ENCODE measurements around the gene ST3GAL3. TPM values are rescaled to one million over a fixed set of nuclear protein-coding genes. Genes with fewer than 3 reads are reported as not detected.

Gene ST3GAL3
- total RNA-seq, 2 donors from 2014 or later = 25.0 to 25.5 TPM

DNA sequence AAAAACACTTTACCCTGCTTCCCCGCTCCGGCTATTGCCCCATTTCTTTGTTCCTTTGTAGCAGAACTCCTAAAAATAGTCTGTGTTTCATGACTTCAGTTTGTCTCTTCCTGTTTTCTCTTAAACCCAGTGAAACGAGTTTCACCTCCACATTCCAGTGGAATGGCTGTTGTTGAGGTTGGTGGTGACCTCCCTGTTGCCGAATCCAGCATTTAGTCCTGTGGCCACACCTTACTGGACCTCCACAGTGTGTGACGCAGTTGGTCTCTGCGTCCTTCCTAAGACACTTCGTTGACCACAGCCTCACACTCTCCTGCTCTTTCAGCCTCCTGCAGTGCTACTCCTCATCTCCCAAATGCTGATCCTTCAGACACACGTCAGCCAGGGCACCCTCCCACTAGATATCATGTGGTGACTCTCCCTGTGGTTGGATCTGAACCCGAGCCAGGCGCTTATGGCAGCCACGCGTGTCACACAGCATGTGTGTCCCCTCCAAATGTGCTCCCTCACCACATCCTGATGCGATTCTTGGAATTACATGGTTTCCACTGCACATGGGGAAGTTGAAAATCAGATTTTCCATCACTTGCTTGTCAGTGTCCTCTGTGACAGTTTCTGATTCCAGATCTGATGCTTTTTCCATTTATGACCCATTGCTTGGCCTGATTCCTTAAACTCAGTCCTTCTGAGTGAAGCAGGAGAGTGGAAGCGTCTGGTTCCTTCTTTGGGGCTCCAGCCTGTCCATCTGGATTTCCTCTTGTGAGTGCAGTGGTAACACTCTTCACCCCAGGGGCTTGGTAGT lies 127.1 kb downstream of the ST3GAL3 start:
- intact Hi-C loops (cut with DNase I) = no loop called here
- peak; percentile 83 for DNase-seq (ENCODE audit: low spot score)

DNA sequence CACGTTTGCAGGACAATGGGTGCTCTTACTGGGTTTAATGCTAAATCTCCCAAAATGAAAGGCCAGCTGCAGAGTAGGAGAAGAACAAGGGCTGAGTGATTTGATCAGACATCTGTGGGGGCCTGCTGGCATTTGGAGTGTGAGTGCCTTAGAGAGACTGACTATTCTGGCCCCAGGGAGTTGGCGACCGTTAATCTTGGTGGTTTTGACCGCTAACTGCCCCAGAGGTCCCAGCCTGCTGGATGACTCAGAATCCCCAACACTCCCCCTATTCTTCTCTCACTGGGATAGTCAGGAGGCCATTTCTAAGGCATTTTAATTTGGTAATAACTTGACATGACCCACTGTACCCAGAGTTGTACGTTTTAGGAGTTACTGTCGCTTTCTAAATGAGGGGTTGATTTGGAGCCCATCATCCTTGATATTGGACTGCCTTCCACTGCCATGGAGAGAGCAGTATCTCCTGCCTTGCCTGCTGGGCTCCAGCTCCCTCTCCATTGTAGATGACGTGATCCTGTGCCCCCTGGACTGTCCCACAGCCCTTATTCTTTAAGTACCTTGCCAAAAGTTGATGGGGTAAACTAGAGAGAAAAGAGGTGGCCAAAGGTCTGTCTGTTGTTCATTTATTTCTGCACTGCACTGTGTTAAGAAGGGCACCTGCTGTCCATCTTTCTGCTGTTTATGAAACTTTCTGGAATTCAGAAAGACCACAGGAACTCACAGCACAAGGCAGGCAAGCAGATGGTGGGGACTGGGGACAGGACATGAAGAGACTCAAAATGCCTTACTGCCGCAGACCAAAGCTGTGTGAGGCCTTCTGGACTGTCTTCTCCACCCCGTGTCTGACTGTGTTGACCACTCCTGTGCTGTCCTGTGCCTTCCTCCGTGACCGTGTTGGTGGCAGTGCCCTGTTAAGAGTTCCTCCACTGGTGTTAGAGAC lies 128.0 kb downstream of the ST3GAL3 start:
- DNase-seq (ENCODE audit: low spot score) = no peak
- intact Hi-C loops (cut with DNase I) = no loop called here

DNA sequence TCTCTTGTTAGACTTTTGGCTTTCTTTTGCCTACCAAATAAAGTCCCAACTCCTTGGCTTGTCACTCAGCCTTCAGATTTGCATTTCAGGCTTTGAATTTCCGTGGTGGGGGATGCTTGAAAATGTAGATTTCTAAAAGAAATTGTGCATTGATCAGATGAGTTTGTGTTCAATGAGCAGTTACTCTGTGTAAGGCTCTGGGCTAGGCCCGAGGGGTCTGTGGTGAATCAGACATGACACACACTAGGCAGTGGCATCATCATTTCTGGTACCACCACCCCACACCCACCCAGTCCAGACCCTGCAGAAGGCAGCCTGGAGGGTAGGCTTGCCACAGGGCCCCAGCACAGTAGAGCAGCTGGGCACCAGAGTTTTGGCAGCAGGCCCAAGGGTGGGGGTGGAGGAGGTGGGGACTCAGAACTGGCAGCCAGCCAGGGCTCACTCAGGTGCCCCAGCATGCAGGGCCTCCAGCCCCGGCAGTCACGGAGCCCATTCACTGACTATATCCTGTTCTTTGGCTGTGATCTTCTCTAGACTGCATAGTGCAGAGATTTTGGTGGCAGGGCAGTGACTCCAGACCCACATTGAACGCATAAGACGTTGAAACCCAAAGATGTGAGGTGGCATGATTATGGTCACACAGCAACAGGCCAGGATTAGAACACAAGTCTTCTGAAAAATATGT lies 129.1 kb downstream of the ST3GAL3 start:
- intact Hi-C loops (cut with DNase I) = no loop called here

DNA sequence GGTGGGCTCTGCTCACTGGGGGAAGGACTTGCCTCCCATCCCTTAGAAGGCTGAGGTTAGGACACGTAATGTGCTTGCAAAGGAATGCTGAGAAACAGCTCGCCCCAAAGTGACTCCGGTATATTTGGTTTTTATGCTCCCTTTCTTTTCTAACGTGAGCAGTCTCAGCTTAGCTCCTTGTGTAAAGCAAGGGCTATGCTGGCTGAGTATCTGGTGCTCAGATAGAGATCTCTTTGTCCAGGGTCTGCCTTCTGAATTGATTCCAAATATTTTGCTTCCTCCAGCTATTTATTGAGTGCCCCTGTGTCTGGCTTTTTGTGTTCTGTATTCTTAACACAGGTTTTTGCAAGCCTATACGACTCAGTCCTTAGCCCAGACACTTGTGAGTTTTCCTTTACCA lies 131.7 kb downstream of the ST3GAL3 start:
- intact Hi-C loops (cut with DNase I) = no loop called here
- DNase-seq (ENCODE audit: low spot score) = no peak

More for the DNA sequence above, 129.1 kb downstream of the ST3GAL3 start:
- no peak for DNase-seq (ENCODE audit: low spot score)

DNA sequence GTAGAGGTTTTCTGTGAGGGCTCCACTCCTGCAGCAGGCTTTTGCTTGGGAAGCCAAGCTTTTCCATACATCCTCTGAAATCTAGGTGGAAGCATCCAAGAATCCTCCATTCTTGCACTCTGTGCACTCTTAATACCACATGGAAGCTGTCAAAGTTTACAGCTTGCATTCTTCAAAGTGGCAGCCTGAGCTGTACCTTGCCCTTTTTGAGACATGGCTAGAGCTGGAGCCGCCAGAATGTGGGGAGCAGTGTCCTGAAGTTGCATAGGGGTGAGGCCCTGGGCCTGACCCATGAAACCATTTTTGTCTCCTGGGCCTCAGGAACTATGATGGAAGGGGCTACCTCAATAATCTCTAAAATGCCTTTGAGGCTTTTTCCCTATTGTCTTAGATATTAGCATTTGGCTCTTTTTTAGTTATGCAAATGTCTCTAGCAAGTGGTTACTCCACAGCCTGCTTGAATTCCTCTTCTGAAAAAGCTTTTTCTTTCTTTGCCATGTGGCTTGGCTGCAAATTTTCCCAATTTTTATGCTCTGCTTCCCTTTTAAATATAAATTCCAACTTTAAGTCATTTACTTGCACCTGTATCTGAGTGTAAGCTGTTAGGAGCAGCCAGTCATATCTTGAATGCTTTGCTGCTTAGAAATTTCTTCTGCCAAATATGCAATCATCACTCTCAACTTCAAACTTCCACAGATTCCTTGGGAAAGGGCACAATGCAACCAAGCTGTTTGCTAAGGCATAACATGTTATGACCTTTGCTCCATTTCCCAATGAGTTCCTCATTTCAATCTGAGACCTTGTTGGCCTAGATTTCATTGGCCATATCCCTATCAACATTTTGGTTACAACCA lies 134.2 kb downstream of the ST3GAL3 start:
- intact Hi-C loops (cut with DNase I) = no loop called here

DNA sequence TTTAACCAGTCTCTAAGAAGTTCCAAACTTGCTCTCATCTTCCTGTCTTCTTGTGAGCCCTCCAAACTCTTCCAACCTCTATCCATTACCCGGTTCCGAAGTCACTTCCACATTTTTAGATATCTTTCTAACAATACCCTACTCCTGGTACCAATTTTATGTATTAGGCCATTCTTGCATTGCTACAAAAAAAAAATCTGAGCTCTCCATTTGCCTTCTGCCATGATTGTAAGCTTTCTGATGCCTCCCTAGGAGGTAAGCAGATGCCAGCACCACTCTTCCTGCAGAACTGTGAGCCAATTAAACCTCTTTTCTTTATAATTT lies 134.8 kb downstream of the ST3GAL3 start:
- intact Hi-C loops (cut with DNase I) = no loop called here
- no peak for DNase-seq (ENCODE audit: low spot score)

More for the DNA sequence above, 134.2 kb downstream of the ST3GAL3 start:
- DNase-seq (ENCODE audit: low spot score) = no peak

DNA sequence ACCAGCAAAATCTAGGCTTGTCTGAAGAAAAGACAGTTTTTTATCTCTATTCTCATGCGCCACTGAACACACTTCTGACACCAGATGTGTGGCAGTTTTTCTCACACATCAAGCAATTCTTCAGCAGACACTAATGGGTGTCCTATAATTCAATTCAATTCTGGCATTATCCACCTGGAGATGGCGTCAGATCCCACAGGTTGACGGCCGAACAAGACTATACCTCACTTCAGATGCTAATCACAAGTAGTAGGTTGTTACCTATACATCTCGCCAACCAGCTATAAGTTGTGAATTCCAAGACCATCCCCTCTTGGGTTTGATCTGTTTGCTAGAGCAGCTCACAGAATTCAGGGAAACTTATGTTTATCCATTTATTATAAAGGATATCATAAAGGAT lies 136.3 kb downstream of the ST3GAL3 start:
- DNase-seq (ENCODE audit: low spot score) = no peak
- intact Hi-C loops (cut with DNase I) = no loop called here

DNA sequence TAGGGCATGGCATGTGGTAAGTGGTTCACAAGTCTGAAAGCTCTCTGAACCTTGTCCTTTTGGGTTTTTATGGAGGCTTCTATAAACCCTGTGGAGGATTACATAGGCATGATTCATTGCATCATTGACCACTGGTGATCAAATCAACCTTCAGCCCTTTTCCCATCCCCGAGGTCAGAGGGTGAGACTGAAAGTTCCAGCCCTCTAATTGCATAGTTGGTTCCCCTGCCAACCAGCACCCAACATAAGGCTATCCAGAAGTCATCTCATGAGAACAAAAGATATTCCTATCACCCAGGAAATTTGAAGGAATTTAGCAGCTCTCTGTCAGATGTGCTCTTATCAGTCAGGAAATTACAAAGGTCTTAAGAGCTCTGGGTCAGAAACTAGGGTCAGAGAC lies 136.8 kb downstream of the ST3GAL3 start:
- intact Hi-C loops (cut with DNase I) = no loop called here
- DNase-seq (ENCODE audit: low spot score) = no peak

DNA sequence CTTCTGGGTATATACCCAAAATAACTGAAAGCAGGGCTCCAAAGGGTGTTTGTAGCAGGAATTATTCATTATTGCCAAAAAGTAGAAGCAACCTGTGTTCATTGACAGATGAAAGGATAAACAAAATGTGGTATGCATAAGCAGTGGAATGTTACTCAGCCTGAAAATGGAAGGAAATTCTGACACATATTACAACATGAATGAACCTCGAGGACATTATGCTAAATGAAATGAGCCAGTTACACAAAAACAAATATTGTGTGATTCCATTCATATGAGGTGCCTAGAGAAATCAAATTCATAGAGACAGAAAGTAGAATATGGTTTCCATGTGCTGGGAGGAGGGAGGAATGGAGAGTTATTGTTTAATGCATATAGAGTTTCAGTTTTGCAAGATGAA lies 140.0 kb downstream of the ST3GAL3 start:
- intact Hi-C loops (cut with DNase I) = no loop called here
- no peak for DNase-seq (ENCODE audit: low spot score)

DNA sequence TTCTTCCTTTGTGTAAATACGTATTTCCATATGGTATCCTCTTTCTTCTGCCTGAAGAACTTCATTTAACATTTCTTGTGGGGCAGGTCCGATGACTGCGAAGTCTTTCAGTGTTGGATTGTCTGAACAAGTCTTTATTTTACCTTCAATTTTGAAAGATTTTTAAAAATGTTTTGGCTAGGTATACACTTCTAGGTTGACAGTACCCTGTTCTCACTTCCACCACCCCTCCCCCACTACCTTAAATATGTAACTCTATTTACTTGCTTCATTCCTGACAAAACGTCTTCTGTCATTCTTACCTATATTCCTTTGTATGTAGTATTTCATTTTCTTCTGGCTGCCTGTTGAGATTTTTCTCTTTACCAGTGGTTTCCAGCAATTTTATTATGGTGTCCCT lies 140.5 kb downstream of the ST3GAL3 start:
- DNase-seq (ENCODE audit: low spot score) = no peak
- intact Hi-C loops (cut with DNase I) = no loop called here

DNA sequence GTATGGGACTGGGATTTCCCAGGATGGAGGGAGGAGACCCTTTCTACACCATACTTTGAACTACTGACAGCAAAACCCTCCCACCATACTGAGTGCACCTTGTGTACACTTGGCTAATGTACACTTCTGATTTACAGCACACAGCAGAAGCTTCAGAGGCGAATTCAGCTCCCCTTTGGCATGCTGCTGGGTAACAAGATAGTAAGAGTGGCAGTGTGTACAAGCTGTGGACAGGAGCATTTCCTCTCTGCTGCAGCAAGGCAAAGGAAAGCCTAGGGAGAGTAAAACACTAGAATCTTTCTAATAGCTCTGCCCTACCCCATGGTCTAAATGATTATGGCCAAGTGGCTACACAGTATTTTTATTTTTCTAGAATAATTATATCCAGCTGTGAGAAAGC lies 142.3 kb downstream of the ST3GAL3 start:
- intact Hi-C loops (cut with DNase I) = no loop called here
- DNase-seq (ENCODE audit: low spot score) = no peak

DNA sequence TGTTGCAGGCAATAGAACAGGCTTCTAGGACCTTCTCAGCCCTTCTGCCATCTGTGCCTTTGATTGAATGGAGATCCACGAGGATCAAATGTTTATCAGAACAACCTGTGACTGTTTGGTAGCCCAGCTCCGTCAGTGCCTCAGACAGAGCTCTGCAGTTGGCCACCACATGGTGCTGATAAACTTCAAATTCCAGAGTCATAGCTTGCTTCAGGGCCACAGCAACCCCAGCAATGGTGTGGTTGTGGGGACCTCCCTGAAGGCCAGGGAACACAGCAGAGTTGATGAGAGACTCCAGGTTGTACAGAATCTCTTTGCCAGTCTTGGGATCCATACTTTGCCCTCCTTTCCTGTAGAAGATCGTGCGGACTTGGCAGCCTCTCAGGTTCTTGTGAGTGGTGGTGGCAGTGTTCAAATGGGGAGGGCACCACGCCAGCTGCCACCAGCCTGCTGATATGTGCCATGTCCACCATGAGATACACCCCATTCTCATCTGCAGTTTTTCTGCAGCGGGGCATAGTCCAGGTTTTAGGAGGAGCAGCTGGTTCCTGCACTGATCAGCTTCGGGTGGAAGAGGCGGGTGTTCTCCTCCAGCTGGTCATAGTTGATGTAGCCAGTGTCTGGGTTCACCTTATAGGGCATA lies 143.4 kb downstream of the ST3GAL3 start:
- intact Hi-C loops (cut with DNase I) = no loop called here
- DNase-seq (ENCODE audit: low spot score) = no peak

DNA sequence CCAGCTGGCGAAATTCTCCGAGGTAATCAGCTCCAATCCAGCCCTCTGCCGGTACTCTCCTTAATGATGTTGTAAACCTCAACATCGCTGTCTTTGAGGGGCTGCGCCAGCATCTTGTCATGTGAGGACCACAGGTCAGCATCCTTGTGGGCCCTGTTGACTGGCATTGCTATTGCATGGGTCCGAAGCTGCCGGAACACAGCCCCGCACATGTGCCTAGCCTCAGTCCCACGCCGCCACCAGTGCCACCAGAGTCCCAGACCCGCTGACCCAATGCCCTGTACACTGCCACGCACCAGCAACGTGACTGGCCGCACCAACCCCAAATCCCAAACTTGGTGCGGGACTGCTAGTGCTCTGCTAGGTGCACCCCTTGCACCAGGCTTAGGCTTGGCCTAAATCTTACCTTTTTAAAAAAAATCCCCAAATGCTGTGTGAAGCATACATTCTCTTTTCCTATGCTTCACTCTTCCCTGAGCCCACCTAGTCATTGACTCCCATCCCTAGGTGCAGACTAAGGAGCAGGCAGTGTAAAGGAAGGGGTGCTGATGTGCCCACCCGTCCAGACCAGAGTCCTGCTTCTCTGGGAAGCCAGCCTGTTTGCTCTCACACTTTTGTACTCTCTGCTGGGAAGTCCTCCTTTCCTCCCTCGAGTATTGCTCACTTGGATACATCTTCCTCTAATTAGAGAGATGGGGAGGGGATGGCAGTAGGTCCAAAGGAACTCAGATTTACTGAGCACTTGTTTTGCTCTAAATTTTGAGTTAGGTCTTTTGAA lies 144.4 kb downstream of the ST3GAL3 start:
- no peak for DNase-seq (ENCODE audit: low spot score)
- intact Hi-C loops (cut with DNase I) = no loop called here

DNA sequence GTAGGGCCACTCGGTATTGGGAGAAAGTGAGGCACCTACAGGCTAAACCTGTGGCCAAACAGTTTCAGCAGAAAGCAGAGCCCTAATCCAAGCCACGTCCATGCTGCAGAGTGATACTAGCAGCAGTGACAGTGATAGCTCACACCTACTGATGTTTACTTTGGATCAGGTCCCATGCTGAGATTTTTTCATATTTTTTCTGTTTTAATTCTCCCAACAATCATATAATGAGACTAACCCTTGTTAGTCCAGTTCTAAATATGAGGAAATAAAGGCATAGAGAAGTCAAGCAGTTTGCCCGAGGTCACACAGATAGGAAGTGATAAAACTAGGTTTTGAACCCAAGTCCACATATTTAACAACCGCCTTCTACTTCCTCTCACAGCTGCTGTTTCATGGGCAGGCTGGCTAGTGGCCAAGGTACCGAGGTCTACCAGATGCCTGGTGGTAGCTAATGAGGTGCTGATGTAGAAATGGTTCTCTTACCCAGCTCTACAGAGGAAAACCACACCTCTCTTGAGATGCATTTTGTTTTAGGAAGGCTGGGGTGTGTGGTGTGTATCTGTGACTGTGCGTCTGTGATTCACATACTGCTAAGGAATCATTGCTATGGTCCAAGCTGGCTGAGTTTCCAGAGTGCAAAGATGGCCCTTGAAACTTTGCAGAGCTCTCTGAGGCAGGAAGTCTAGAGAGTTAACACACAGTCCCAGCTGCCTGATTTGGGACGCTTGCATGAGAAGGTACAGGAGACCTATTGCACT lies 146.0 kb downstream of the ST3GAL3 start:
- intact Hi-C loops (cut with DNase I) = loop anchor here in 1 of 2 donors (1.0 kb wide), 1 partner anchor 36 kb away; no protein-coding TSS in a partner anchor
- DNase-seq (ENCODE audit: low spot score) = no peak

DNA sequence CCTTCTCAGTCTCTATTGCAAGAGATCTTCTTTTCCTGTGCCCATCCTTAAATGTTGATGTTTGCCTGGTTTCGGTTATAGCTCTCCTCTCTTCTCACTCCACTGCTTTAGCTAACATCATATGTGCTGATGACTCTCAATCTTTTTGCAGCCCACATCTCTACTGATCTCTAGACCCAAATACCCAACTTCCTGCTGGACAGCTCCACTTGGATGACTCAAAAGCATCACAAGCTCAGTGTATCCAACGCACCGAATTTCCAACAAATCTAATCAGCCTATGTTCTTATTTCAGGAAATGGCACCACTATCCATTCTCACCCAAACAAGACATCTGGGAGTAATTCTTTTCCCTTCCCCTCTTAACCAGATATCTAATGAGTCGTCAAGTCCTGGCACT lies 147.1 kb downstream of the ST3GAL3 start:
- no peak for DNase-seq (ENCODE audit: low spot score)
- intact Hi-C loops (cut with DNase I) = no loop called here

DNA sequence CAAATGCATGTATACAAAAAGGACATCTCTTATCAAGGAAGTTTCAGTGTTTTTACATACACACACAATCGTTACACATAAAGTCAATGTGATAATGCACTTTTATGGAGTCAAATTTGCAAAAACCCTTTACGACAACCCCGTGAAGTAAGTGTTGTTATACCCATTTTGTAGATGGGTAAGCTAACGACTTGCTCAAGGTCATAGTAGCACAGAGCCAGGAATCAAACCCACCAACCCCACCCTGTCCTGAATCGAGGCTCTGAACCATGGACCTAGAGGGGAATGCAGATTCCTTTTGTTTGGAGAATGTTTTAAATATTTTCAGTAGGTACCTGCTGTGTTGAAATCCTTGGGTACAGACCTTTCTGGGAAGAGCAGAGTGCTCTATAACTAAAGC lies 148.9 kb downstream of the ST3GAL3 start:
- intact Hi-C loops (cut with DNase I) = no loop called here
- no peak for DNase-seq (ENCODE audit: low spot score)

DNA sequence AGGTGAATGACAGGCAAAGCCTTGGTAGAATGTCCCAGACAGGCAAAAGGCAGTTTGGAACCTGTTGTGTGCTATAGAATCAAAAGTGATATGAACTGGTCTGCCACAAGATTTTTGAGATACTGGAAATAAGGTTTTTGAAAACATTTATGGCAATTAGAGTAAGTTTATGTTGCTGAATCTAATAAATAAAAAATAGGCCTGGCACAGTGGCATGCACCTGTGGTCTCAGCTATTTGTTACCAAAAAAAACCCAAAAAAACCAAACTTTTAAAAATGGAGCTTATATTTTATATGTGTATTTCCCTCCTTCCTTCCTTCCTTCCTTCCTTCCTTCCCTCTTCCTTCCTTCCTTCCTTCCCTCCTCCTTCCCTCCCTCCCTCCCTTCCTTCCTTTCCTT lies 149.8 kb downstream of the ST3GAL3 start:
- intact Hi-C loops (cut with DNase I) = no loop called here
- DNase-seq (ENCODE audit: low spot score) = no peak
